HepG2 (cell line): ENCODE results near the gene RHBDF2. TPM values are rescaled to one million over a fixed set of nuclear protein-coding genes. Genes with fewer than 3 reads are reported as not detected.

ENCODE experiments used
- ARNT2 ChIP-seq: sonication (generic); formaldehyde crosslinking; IDR thresholded peaks from 2 replicates; pipeline ENCODE4 v1.8.0; 2022; ENCODE audit warnings: mild to moderate bottlenecking, low read depth, missing genetic modification reagents, moderate library complexity
- CEBPG ChIP-seq: IDR thresholded peaks from 2 replicates; pipeline ENCODE4 v1.6.1; 2016
- DDIT3 ChIP-seq: sonication (generic); formaldehyde crosslinking; IDR thresholded peaks from 2 replicates; pipeline ENCODE4 v1.4.0; 2020; ENCODE audit warnings: mild to moderate bottlenecking, missing genetic modification reagents
- DNMT3B ChIP-seq: conservative IDR thresholded peaks from 2 replicates; pipeline ENCODE4 v1.6.1; 2016; ENCODE audit warnings: missing biosample characterization, control low read depth
- ETS1 ChIP-seq: sonication (generic); formaldehyde crosslinking; IDR thresholded peaks from 2 replicates; pipeline ENCODE4 v1.4.0; 2020; ENCODE audit warnings: missing genetic modification reagents
- FOXJ3 ChIP-seq: sonication (generic); formaldehyde crosslinking; IDR thresholded peaks from 2 replicates; pipeline ENCODE4 v1.4.0; 2020; ENCODE audit warnings: missing genetic modification reagents, mild to moderate bottlenecking, borderline replicate concordance
- KLF11 ChIP-seq: IDR thresholded peaks from 2 replicates; pipeline ENCODE4 v1.6.1; 2016; ENCODE audit warnings: missing compliant biosample characterization
- NR2C2 ChIP-seq: sonication (generic); formaldehyde crosslinking; IDR thresholded peaks from 2 replicates; pipeline ENCODE4 v1.4.0; 2020; ENCODE audit warnings: missing genetic modification reagents, mild to moderate bottlenecking, moderate library complexity, borderline replicate concordance
- RAD51 ChIP-seq: fragments of 450-650 bp; IDR thresholded peaks from 2 replicates; pipeline ENCODE4 v1.6.1; 2016; ENCODE audit warnings: borderline replicate concordance
- SIX4 ChIP-seq: sonication (generic); formaldehyde crosslinking; IDR thresholded peaks from 2 replicates; pipeline ENCODE4 v1.4.0; 2020; ENCODE audit warnings: missing genetic modification reagents
- TBP ChIP-seq: sonication (generic); formaldehyde crosslinking; IDR thresholded peaks from 2 replicates; pipeline ENCODE4 v1.5.0; 2020; ENCODE audit warnings: missing genetic modification reagents
- TCF7 ChIP-seq: sonication (generic); IDR thresholded peaks from 2 replicates; pipeline ENCODE4 v1.6.1; 2016; ENCODE audit warnings: antibody characterized with exemption, low read depth
- TFAP4 ChIP-seq: sonication (generic); IDR thresholded peaks from 2 replicates; pipeline ENCODE4 v1.6.1; 2016; ENCODE audit warnings: low read depth, borderline replicate concordance
- TGIF2 ChIP-seq: IDR thresholded peaks from 2 replicates; pipeline ENCODE4 v1.6.1; 2016; ENCODE audit warnings: control low read depth, missing compliant biosample characterization
- THAP7 ChIP-seq: sonication (generic); formaldehyde crosslinking; IDR thresholded peaks from 2 replicates; pipeline ENCODE4 v1.8.1; 2023; ENCODE audit warnings: mild to moderate bottlenecking, missing genetic modification reagents
- XRCC5 ChIP-seq: fragments of 200-400 bp; formaldehyde crosslinking; optimal IDR thresholded peaks from 2 replicates; pipeline ENCODE3; 2017; ENCODE audit warnings: mild to moderate bottlenecking, low read length
- ZEB1 ChIP-seq: IDR thresholded peaks from 2 replicates; pipeline ENCODE4 v1.6.1; 2012; ENCODE audit warnings: mild to moderate bottlenecking, low read depth, inconsistent platforms; ENCODE audit not compliant: insufficient replicate concordance
- ZNF251 ChIP-seq: sonication (generic); formaldehyde crosslinking; IDR thresholded peaks from 2 replicates; pipeline ENCODE4 v1.9.0; 2021; ENCODE audit warnings: mild to moderate bottlenecking, missing genetic modification reagents
- ZNF317 ChIP-seq: sonication (generic); formaldehyde crosslinking; IDR thresholded peaks from 2 replicates; pipeline ENCODE4 v1.5.0; 2020; ENCODE audit warnings: mild to moderate bottlenecking, missing genetic modification reagents
- ZNF607 ChIP-seq: sonication (generic); formaldehyde crosslinking; IDR thresholded peaks from 2 replicates; pipeline ENCODE4 v1.5.1; 2020; ENCODE audit warnings: missing genetic modification reagents, mild to moderate bottlenecking, borderline replicate concordance
- ZNF660 ChIP-seq: sonication (generic); formaldehyde crosslinking; IDR thresholded peaks from 2 replicates; pipeline ENCODE4 v1.5.1; 2020; ENCODE audit warnings: mild to moderate bottlenecking, low read depth, missing genetic modification reagents, borderline replicate concordance
- ZNF678 ChIP-seq: sonication (generic); formaldehyde crosslinking; IDR thresholded peaks from 2 replicates; pipeline ENCODE4 v1.4.0; 2020; ENCODE audit warnings: mild to moderate bottlenecking, missing genetic modification reagents
- polyA plus RNA-seq, 8 experiments: library from polyadenylated mRNA; depleted of rRNA in 3 of 8; stranded (reverse) in 7 of 8; unstranded in 1 of 8; fragments of >200 nt; fragmentation: Illumina TruSeq in 4 of 8; extraction: Trizol in 4 of 8; gene quantifications; 2 replicates each; pipeline versions ENCODE4 v1.2.1 to v1.2.3, GENCODE V29; 2011 to 2016; ENCODE audit warnings: low read depth in 4 of 8, missing spikeins in 1 of 8, mixed read lengths in 1 of 8; ENCODE audit not compliant: insufficient read depth in 1 of 8
- total RNA-seq, 5 experiments: library from RNA; depleted of rRNA; stranded (reverse); fragments of >200 nt; fragmentation: Illumina TruSeq; extraction: Trizol; gene quantifications; 2 replicates each; pipeline ENCODE4 v1.2.3, GENCODE V29; 2016; ENCODE audit warnings: low read depth in 1 of 5
- TF ChIP-seq, protein P1 (sequence below): sonication (generic); formaldehyde crosslinking; IDR thresholded peaks from 2 replicates; pipeline ENCODE4 v1.4.0; 2020; ENCODE audit warnings: missing genetic modification reagents
- TF ChIP-seq, protein P2 (sequence below): sonication (generic); formaldehyde crosslinking; conservative IDR thresholded peaks from 2 replicates; pipeline ENCODE4 v1.8.0; 2022; ENCODE audit warnings: missing genetic modification reagents
- TF ChIP-seq, protein P3 (sequence below): IDR thresholded peaks from 2 replicates; pipeline ENCODE4 v1.6.1; 2016; ENCODE audit warnings: mild to moderate bottlenecking, missing biosample characterization, missing genetic modification reagents

RHBDF2 gene
- total and polyA plus RNA-seq, 2 of the 13 experiments (the other 11 are each of a cell fraction or from before 2014, with no cell fraction given), result 7.8 to 24.2 TPM

DNA sequence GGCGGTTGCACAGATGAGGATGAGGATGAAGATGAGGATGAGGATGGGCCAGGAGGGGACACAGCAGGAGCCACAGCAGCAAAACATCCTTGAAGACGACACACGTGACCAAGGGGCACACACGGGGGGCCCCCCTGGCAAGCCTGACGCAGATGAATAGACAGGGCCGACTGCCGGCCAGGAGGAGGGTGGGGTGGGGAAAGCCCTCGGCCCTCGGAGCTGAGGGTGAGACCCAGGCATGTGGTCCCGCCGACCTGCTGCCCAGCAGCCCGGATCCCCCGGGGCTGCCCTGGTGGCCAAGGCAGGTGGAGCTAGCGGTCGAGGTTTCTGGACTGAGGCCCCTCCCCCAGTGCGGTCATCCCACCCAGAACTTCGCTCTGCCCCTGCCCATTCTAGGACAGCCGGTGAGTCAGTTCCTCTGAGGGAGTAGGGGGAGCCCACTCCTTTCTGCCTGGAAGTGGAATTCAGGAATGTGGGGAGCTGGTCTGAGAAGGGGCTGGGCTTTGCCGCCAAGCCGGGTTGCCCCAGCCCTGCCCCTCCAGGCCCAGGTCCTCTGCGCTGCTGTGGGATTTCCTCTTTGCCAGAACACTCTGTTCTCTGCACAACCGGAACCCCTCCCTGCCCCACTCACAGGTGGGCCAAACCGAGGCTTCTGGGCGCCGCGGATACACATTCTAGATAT, 26.3 kb upstream of the RHBDF2 start (continued):
- TF ChIP-seq THAP7 (CRISPR knock-in tag), result no peak
- peak; percentile 59; the same call in 1 of the 2 replicates for TF ChIP-seq ZNF607 (CRISPR knock-in tag)
- TF ChIP-seq ZNF317 (CRISPR knock-in tag), result no peak
- TF ChIP-seq TBP (CRISPR knock-in tag), result no peak
- TF ChIP-seq DNMT3B (CRISPR knock-in tag), result peak; percentile 77
- TF ChIP-seq TCF7, result no peak
- TF ChIP-seq, protein P1, sequence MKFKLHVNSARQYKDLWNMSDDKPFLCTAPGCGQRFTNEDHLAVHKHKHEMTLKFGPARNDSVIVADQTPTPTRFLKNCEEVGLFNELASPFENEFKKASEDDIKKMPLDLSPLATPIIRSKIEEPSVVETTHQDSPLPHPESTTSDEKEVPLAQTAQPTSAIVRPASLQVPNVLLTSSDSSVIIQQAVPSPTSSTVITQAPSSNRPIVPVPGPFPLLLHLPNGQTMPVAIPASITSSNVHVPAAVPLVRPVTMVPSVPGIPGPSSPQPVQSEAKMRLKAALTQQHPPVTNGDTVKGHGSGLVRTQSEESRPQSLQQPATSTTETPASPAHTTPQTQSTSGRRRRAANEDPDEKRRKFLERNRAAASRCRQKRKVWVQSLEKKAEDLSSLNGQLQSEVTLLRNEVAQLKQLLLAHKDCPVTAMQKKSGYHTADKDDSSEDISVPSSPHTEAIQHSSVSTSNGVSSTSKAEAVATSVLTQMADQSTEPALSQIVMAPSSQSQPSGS (CRISPR knock-in tag), result no peak
- TF ChIP-seq, protein P2, sequence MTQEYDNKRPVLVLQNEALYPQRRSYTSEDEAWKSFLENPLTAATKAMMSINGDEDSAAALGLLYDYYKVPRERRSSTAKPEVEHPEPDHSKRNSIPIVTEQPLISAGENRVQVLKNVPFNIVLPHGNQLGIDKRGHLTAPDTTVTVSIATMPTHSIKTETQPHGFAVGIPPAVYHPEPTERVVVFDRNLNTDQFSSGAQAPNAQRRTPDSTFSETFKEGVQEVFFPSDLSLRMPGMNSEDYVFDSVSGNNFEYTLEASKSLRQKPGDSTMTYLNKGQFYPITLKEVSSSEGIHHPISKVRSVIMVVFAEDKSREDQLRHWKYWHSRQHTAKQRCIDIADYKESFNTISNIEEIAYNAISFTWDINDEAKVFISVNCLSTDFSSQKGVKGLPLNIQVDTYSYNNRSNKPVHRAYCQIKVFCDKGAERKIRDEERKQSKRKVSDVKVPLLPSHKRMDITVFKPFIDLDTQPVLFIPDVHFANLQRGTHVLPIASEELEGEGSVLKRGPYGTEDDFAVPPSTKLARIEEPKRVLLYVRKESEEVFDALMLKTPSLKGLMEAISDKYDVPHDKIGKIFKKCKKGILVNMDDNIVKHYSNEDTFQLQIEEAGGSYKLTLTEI (CRISPR knock-in tag), result no peak
- TF ChIP-seq SIX4 (CRISPR knock-in tag), result no peak
- TF ChIP-seq ZNF660 (CRISPR knock-in tag), result peak; percentile 21; the same call in 1 of the 2 replicates
- TF ChIP-seq ZNF251 (CRISPR knock-in tag), result no peak
- no peak for TF ChIP-seq FOXJ3
- TF ChIP-seq DDIT3 (CRISPR knock-in tag), result no peak
- TF ChIP-seq RAD51, result no peak
- TF ChIP-seq TFAP4, result no peak; the same call in 1 of the 2 replicates
- TF ChIP-seq CEBPG (CRISPR knock-in tag), result no peak
- peak; percentile 82 for TF ChIP-seq XRCC5
- TF ChIP-seq ETS1 (CRISPR knock-in tag), result no peak
- TF ChIP-seq ZEB1, result no peak
- TF ChIP-seq TGIF2 (CRISPR knock-in tag), result no peak
- no peak for TF ChIP-seq KLF11 (CRISPR knock-in tag)
- TF ChIP-seq NR2C2 (CRISPR knock-in tag), result peak; percentile 23; the same call in 1 of the 2 replicates
- no peak for TF ChIP-seq ARNT2
- TF ChIP-seq, protein P3, sequence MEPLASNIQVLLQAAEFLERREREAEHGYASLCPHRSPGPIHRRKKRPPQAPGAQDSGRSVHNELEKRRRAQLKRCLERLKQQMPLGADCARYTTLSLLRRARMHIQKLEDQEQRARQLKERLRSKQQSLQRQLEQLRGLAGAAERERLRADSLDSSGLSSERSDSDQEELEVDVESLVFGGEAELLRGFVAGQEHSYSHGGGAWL, result 0 out of 2 replicates have a peak, but pooled peaks have one; percentile 47
- TF ChIP-seq ZNF678 (CRISPR knock-in tag), result no peak
